ENCODE data around the gene CD300E. TPM values are rescaled to one million over a fixed set of nuclear protein-coding genes. Genes with fewer than 3 reads are reported as not detected.

Gene CD300E
- total and polyA plus RNA-seq, 2 donors (not counting 1 experiment from before 2014, with no cell fraction given): 0.10 to 0.92 TPM

GRCh38 chr17:74569020-74570003 is 54.2 kb downstream of the CD300E start:
- H3K9me3 Mint-ChIP-seq (ENCODE audit: insufficient read depth): no peaks in the 10 kb centered on the region
- ATAC-seq (ENCODE audit: low read depth): no peak
- TF ChIP-seq, protein P1, sequence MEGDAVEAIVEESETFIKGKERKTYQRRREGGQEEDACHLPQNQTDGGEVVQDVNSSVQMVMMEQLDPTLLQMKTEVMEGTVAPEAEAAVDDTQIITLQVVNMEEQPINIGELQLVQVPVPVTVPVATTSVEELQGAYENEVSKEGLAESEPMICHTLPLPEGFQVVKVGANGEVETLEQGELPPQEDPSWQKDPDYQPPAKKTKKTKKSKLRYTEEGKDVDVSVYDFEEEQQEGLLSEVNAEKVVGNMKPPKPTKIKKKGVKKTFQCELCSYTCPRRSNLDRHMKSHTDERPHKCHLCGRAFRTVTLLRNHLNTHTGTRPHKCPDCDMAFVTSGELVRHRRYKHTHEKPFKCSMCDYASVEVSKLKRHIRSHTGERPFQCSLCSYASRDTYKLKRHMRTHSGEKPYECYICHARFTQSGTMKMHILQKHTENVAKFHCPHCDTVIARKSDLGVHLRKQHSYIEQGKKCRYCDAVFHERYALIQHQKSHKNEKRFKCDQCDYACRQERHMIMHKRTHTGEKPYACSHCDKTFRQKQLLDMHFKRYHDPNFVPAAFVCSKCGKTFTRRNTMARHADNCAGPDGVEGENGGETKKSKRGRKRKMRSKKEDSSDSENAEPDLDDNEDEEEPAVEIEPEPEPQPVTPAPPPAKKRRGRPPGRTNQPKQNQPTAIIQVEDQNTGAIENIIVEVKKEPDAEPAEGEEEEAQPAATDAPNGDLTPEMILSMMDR (IDR thresholded peaks at IDR 0.05): no peak
- no peak for TF ChIP-seq EZH2 (IDR thresholded peaks at IDR 0.05; ENCODE audit: borderline replicate concordance, insufficient read depth, low read depth, low read length, poor library complexity, severe bottlenecking)
- Histone ChIP-seq H3K4me1 (ENCODE audit: control insufficient read depth in 2 of 2, insufficient read depth in 2 of 2, low read length in 2 of 2) (peaks cover 15 to 18% of the 10 kb centered on the region in 2 donors), H3K36me3 (replicated peaks in 1 of 2; ENCODE audit: control extremely low read depth in 1 of 2, control insufficient read depth in 1 of 2, extremely low read depth in 1 of 2, insufficient read depth in 2 of 2, low read length in 1 of 2) (no peaks in the 10 kb centered on the region), H3K27ac (ENCODE audit: low read length in 2 of 2) (no peak overlapping the region), H3K79me2 (ENCODE audit: control insufficient read depth, insufficient read depth, low read length) (no peaks in the 10 kb centered on the region), H3K4me2 (replicated peaks; ENCODE audit: low read depth, low read length, poor library complexity, severe bottlenecking) (no peak overlapping the region), H2AFZ (ENCODE audit: insufficient read depth, low read depth, low read length, poor library complexity, severe bottlenecking) (no peak overlapping the region), H3K27me3 (replicated peaks in 1 of 4; ENCODE audit: control extremely low read depth in 1 of 4, control insufficient read depth in 3 of 4, insufficient read depth in 4 of 4, low read length in 3 of 4) (peaks cover 0 to 52% (median 11%) of the 10 kb centered on the region in 4 experiments), H3K9me3 (ENCODE audit: control extremely low read depth in 1 of 3, control insufficient read depth in 2 of 3, insufficient read depth in 1 of 3, low read length in 2 of 3) (peaks cover 0 to 3% (median 0%) of the 10 kb centered on the region in 3 donors), H3K4me3 (ENCODE audit: control extremely low read depth in 1 of 5, extremely low read depth in 1 of 5, insufficient read depth in 1 of 5, low read depth in 2 of 5, low read length in 4 of 5) (no peak overlapping the region), H3K9ac (ENCODE audit: low read length) (no peak overlapping the region), H4K20me1 (ENCODE audit: control insufficient read depth, insufficient read depth, low read length, poor library complexity, severe bottlenecking) (no peaks in the 10 kb centered on the region)
- H3K4me3 Mint-ChIP-seq: no peak overlapping the region
- 34% methylated on average over 31 of the region's 32 CpGs for WGBS (ENCODE audit: insufficient coverage)
- peaks cover 5% of the 10 kb centered on the region for H3K4me1 Mint-ChIP-seq
- intact Hi-C loops (cut with micrococcal nuclease): loop anchor here (5.0 kb wide), 1 partner anchor 293 kb away; no protein-coding TSS in a partner anchor
- ChIA-PET CTCF (interaction anchor here (0.8 kb wide), 1 partner anchor 8 kb away, joined by 3 read pairs; no protein-coding TSS in a partner anchor), POLR2A (no interaction called here)
- H3K27ac Mint-ChIP-seq: no peak overlapping the region
- peaks cover 50% of the 10 kb centered on the region for H3K27me3 Mint-ChIP-seq
- DNase-seq: no peak

All from B cell (primary cell).